Activated T-helper 2 cell treated with anti-CD3 and anti-CD28 coated beads, Interferon-gamma antibody, Interleukin-2, Interleukin-4, amounts not matched to agents 10 μg/mL and 5 μg/mL and 100 μg/mL, durations not matched to agents 14 hours and 24 hours and 36 hours (primary cell): Measurements from ENCODE around the gene DYRK1A. TPM values are rescaled to one million over a fixed set of nuclear protein-coding genes. Genes with fewer than 3 reads are reported as not detected.

ENCODE experiments used
- DNase-seq: peaks from one replicate; pipeline ENCODE4 v3.0.0; 2021; ENCODE audit warnings: low spot score
- H3K27ac Mint-ChIP-seq: one replicate; pipeline ENCODE4 v1.8.0; 2021; ENCODE audit warnings: mixed read lengths
- H3K27me3 Mint-ChIP-seq: one replicate; pipeline ENCODE4 v1.8.0; 2021; ENCODE audit warnings: low read depth, mixed read lengths
- H3K36me3 Mint-ChIP-seq: one replicate; pipeline ENCODE4 v1.8.0; 2021; ENCODE audit warnings: low read depth, mixed read lengths
- H3K4me1 Mint-ChIP-seq: one replicate; pipeline ENCODE4 v1.8.0; 2021; ENCODE audit warnings: low read depth, mixed read lengths
- H3K4me3 Mint-ChIP-seq: one replicate; pipeline ENCODE4 v1.8.0; 2021; ENCODE audit warnings: low read depth, mild to moderate bottlenecking, moderate library complexity, mixed read lengths
- H3K9me3 Mint-ChIP-seq: one replicate; pipeline ENCODE4 v1.8.0; 2021; ENCODE audit warnings: mixed read lengths
- intact Hi-C: fragments of 100-400 bp; cut with micrococcal nuclease; formaldehyde crosslinking; loops from one replicate; pipeline ENCODE4 v1.15.1; 2023
- total RNA-seq: library from RNA; stranded (reverse); gene quantifications from 2 replicates; pipeline ENCODE4 v1.2.3, GENCODE V29; 2022

Gene DYRK1A
- total RNA-seq, 1 donor from 2014 or later = 61.8 TPM

DNA sequence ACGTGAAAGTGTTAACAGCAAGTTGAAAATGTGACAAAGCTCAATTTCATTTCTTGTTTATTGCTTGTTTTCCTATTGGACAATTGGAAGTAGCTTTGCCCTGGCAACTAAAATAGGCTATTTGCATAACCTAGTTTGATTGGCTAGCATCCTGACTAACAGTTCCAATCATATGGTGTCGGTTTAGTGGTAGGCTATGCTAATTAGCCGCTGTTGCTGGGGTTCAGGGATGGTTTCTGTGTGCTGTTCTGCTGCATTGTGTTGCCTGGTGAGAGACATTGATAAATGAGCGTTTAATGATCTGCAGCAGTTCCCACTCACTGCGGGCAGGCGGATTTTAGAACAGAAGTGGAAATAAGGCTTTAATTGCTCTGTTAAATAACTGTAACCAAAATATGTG, 68.5 kb downstream of the DYRK1A start:
- H3K4me3 Mint-ChIP-seq = no peak overlapping the region
- intact Hi-C loops = no loop called here
- H3K4me1 Mint-ChIP-seq = peaks cover 31% of the 10 kb centered on the region
- no peaks in the 10 kb centered on the region for H3K9me3 Mint-ChIP-seq
- no peaks in the 10 kb centered on the region for H3K27me3 Mint-ChIP-seq
- peak; percentile 48 for DNase-seq
- H3K27ac Mint-ChIP-seq = no peak overlapping the region
- H3K36me3 Mint-ChIP-seq = peaks cover 32% of the 10 kb centered on the region

DNA sequence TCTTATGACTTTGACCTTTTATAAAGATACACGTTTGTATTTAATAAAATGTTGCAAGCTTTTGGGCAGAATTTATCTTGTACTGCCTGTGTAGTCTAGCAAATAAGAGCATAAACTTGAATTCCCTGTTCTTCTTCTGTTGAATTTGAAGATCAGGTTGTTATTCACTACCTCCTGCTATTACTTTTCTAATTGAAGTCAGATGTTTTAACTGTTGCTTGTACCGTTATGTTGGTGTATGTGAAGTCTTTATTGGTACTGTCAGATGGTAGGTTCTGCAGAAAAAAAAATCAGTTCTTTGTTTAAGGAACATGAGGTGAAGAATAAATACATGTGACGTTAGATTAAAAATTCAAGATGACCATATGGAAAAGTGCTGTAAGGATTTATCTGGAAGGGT, 69.1 kb downstream of the DYRK1A start:
- no peak for DNase-seq
- Mint-ChIP-seq H3K9me3 (no peaks in the 10 kb centered on the region), H3K4me3 (no peak overlapping the region), H3K36me3 (peaks cover 27% of the 10 kb centered on the region), H3K4me1 (peaks cover 31% of the 10 kb centered on the region), H3K27ac (no peak overlapping the region), H3K27me3 (no peaks in the 10 kb centered on the region)
- intact Hi-C loops = no loop called here

DNA sequence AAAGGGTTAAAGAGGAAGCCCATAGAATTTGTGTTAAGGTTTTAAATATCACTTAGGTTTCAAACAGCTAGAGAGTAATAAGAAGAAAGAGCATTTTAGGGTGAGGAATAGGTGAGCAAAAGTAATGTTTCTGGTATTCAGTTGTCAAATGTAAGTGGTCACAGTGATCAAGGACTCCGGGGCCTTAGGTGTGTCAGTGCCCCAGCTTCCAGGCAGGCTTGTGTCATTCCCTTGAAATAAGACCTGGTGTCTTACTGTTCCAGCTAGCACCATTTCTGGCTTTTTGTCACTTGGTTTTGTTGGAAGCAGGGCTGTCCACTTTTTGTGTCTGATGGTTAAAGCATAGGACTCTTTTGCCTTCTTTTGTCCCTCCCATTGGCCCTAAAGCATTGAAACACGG, 69.6 kb downstream of the DYRK1A start:
- no peaks in the 10 kb centered on the region for H3K9me3 Mint-ChIP-seq
- peaks cover 22% of the 10 kb centered on the region for H3K36me3 Mint-ChIP-seq
- no peak overlapping the region for H3K27ac Mint-ChIP-seq
- H3K4me3 Mint-ChIP-seq = no peak overlapping the region
- intact Hi-C loops = no loop called here
- no peaks in the 10 kb centered on the region for H3K27me3 Mint-ChIP-seq
- no peak for DNase-seq
- H3K4me1 Mint-ChIP-seq = peaks cover 30% of the 10 kb centered on the region

DNA sequence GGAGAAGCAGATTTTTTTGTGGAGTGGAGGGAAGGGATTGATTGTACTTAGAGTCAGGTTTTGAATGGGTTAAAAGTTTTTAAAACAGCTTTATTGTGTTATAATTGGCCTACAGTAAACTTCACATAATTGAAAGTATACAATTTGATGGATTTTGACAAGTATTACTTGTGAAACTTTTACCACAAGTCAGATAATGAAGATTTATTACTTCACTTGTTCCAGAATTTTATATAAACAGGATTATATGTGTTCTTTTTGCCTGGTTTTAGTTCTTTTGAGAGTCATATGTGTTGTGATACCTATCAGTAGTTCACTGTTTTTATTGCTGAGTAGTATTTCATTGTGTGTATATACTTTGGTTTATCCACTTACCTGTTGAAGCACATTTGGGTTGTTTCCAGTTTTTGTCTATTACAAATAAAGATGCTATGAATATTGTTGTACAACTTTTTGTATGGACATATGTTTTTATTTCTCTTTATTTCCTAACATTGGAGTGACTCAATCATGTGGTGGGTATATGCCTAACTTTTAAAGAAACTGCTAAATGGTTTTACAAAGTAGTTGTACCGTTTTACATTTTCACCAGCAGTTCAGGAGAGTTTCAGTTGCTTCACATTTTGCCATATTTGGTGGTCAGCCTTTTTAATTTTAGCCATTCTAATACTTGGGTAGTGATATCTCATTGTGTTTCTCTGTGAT, 71.0 kb downstream of the DYRK1A start:
- peaks cover 19% of the 10 kb centered on the region for H3K36me3 Mint-ChIP-seq
- no peaks in the 10 kb centered on the region for H3K27me3 Mint-ChIP-seq
- H3K4me1 Mint-ChIP-seq = peaks cover 41% of the 10 kb centered on the region
- H3K27ac Mint-ChIP-seq = no peak overlapping the region
- H3K9me3 Mint-ChIP-seq = no peaks in the 10 kb centered on the region
- no peak for DNase-seq
- intact Hi-C loops = no loop called here
- no peak overlapping the region for H3K4me3 Mint-ChIP-seq

DNA sequence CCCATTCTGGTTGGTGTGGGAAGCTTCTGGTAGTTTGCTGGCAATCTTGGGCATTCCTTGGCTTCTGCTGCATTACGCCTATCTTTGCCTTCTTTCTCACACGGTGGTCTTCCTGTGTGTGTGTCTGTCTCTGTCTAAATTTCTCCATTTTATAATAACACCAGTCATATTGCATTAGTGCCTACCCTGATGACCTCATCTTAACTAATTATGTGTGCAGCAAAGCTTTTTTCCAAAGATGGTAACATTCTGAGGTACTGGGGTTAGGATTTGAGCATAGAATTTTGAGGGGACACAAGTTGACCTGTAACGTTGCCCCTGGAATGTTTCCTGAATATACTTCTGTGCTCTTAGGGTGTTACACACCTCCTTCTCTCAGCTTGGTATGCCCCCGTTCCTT, 77.1 kb downstream of the DYRK1A start:
- Mint-ChIP-seq H3K27me3 (no peaks in the 10 kb centered on the region), H3K4me1 (peaks cover 55% of the 10 kb centered on the region), H3K4me3 (no peak overlapping the region), H3K9me3 (no peaks in the 10 kb centered on the region), H3K36me3 (peaks cover 16% of the 10 kb centered on the region), H3K27ac (no peak overlapping the region)
- no peak for DNase-seq
- intact Hi-C loops = no loop called here

DNA sequence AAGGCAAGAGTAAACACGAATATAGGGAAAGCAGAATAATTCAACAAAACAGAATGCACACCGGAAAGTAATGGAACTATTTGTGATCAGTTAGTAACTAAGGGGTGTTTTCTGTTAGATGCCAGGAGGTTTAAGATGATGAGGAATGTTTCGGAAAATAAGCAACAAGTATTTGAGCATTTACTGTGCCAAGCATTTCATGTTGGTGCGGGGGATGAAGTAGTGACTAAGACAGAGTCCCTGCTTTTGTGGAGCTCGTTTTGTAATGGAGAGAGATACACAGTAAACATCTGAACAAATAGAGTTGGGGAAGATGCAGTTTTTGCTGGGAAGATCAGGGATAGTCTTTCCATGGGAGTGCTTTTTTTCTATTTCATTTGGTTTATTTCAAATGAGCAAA, 78.7 kb downstream of the DYRK1A start:
- H3K9me3 Mint-ChIP-seq = no peaks in the 10 kb centered on the region
- peaks cover 59% of the 10 kb centered on the region for H3K4me1 Mint-ChIP-seq
- no peaks in the 10 kb centered on the region for H3K27me3 Mint-ChIP-seq

DNA sequence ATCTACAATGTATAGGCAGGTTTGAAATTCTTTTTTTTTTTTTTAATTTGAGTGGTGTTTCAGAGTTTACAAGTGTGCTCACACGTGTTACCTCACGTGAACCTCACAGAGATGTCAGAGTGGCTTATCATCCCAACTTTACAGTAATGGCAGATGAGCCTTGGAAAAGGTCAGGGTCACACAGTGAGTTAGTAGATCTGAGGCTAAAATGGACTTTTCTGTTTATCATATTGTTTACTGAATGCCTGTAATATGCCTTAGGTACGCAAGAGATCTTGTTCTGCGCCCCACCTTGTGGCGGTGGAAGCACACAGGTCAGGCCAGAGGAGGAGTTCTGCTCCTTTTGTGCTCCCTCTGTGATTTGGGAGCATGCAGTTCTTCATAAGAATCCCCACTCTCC, 80.0 kb downstream of the DYRK1A start:
- Mint-ChIP-seq H3K4me3 (no peak overlapping the region), H3K27ac (no peak overlapping the region), H3K4me1 (peaks cover 52% of the 10 kb centered on the region), H3K27me3 (no peaks in the 10 kb centered on the region), H3K36me3 (peaks cover 26% of the 10 kb centered on the region), H3K9me3 (no peaks in the 10 kb centered on the region)
- DNase-seq = no peak
- intact Hi-C loops = no loop called here

More for the DNA sequence above, 78.7 kb downstream of the DYRK1A start:
- DNase-seq = no peak
- Mint-ChIP-seq H3K36me3 (peaks cover 20% of the 10 kb centered on the region), H3K4me3 (no peak overlapping the region), H3K27ac (peak overlapping the region; percentile 24)
- intact Hi-C loops = no loop called here

DNA sequence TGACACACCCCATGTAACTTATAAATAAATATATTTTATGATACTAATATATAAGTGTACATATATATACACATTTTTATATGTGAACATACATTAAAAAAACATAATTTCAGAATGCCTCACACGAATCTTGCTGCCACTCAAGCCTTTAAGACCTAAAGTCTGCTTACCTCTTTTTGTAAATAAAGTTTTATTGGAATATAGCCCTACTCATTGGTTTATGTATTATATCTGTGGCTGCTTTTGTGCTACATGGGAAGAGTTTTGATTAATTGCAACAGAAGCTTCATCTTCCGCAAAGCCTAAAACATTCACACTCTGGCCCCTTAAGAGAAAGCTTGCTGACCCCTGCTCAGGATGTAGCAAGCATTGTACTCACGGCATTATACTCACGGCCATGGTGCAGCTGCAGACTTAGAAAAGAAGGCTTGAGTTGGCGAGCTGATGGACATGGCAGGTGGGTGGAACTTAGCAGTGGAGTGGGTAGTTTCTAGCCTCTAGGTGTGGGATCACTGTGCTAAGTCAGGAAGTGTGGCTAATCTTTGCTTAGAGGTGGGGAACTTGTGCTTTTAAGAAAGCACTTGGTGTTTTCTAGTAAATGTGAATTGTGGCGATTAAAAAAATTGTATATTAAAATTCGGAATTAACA, 80.8 kb downstream of the DYRK1A start:
- H3K27ac Mint-ChIP-seq = peak overlapping the region; percentile 53

DNA sequence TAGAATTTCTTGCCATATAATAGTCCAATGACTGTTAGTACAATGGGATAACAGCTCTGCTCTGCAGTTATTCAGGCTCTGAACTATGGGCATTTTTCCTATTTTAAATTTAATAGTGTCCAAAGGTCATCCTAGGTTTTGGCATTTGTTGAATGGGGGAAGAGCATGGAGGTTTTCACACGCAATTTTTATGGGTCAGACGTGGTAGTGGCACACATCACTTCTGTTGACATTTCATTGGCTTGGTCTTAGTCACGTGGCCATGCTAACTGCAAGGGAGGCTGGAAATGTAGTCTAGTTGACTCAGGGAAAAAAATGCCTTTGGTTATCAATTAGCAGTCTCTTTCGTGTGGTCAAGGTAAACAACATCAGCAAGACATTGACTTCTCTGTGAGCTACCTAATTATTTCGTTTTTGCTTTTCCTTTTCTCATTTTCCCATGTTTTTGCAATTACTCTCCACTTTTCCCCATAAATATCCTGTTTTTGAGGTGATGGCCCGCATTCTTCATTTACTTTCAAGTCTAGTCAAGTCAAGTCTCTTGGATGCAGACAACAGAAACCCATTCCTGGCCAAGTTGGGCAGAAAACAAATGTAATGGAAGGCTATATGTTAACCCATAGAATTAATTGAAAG, 82.8 kb downstream of the DYRK1A start:
- Mint-ChIP-seq H3K27ac (no peak overlapping the region), H3K27me3 (no peaks in the 10 kb centered on the region), H3K36me3 (peaks cover 30% of the 10 kb centered on the region), H3K4me1 (peaks cover 50% of the 10 kb centered on the region), H3K9me3 (no peaks in the 10 kb centered on the region), H3K4me3 (no peak overlapping the region)
- intact Hi-C loops = no loop called here
- DNase-seq = no peak

More for the DNA sequence above, 80.8 kb downstream of the DYRK1A start:
- no peak for DNase-seq
- H3K36me3 Mint-ChIP-seq = peaks cover 34% of the 10 kb centered on the region
- no peaks in the 10 kb centered on the region for H3K27me3 Mint-ChIP-seq
- peaks cover 52% of the 10 kb centered on the region for H3K4me1 Mint-ChIP-seq
- H3K4me3 Mint-ChIP-seq = no peak overlapping the region
- H3K9me3 Mint-ChIP-seq = no peaks in the 10 kb centered on the region
- intact Hi-C loops = no loop called here

DNA sequence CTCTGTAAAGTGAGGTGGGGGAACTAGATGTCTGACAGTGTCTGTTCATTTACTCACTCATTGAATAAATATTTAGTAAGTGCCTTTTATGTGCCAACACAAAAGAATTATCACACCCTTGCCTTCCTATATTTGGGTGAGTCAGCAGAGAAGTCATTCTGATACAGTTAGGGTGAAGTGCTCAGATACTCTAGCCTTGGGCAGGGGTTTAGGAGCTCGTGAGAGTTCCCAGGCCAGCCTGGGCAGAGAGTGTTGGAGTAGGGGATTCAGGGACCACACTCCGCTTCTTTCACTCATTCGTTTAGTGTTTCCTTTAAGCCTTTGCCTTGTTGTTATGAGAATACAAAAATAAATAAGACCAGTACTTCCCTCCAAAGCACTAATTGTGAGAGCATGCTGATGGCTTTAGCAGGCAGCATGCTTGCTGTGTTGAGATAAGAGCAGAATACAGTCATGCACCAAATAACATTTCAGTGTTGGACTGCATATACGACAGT, 83.9 kb downstream of the DYRK1A start:
- intact Hi-C loops = no loop called here

DNA sequence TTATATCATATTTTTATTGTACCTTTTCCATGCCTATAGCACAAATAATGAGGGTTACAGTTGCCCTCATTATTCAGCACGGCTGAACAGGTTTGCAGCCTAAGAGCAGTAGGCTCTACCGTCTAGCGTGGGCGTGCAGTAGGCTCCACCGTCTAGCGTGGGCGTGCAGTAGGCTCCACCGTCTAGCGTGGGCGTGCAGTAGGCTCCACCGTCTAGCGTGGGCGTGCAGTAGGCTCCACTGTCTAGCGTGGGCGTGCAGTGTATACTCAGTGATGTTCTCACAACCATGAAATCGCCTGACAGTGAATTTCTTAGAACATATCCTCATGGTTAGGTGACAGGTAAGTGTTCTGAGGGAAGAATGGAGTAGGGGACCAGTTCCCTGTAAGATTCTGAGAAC, 84.9 kb downstream of the DYRK1A start:
- Mint-ChIP-seq H3K4me1 (peaks cover 58% of the 10 kb centered on the region), H3K9me3 (no peaks in the 10 kb centered on the region), H3K4me3 (no peak overlapping the region), H3K27me3 (no peaks in the 10 kb centered on the region), H3K27ac (no peak overlapping the region), H3K36me3 (peaks cover 30% of the 10 kb centered on the region)
- DNase-seq = no peak
- intact Hi-C loops = no loop called here

More for the DNA sequence above, 83.9 kb downstream of the DYRK1A start:
- H3K27me3 Mint-ChIP-seq = no peaks in the 10 kb centered on the region
- H3K36me3 Mint-ChIP-seq = peaks cover 29% of the 10 kb centered on the region
- peak overlapping the region; percentile 18 for H3K27ac Mint-ChIP-seq
- H3K4me3 Mint-ChIP-seq = no peak overlapping the region
- H3K9me3 Mint-ChIP-seq = no peaks in the 10 kb centered on the region
- no peak for DNase-seq
- H3K4me1 Mint-ChIP-seq = peaks cover 53% of the 10 kb centered on the region

DNA sequence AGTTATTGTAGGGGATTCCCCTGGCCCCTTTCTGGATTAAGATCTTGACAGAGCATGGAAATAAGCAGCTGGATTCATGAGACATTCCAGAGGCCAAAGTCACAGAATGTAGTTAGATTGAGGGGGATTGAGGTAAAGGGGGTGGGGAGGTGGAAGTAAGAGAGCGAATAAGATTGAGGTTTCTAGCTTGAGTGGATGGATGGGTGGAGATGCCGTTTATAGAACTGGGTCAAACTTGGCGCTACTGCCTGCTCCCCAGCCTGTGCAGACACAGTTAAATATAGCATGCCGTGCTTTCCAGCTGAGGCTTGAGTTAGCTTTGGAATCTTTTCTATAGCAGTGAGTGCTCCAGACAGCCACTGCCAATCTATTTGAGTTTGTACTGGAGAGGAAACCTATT, 85.7 kb downstream of the DYRK1A start:
- no peak overlapping the region for H3K4me3 Mint-ChIP-seq
- H3K9me3 Mint-ChIP-seq = no peaks in the 10 kb centered on the region
- no peak for DNase-seq
- intact Hi-C loops = no loop called here
- no peak overlapping the region for H3K27ac Mint-ChIP-seq
- H3K4me1 Mint-ChIP-seq = peaks cover 54% of the 10 kb centered on the region
- H3K36me3 Mint-ChIP-seq = peaks cover 30% of the 10 kb centered on the region
- H3K27me3 Mint-ChIP-seq = no peaks in the 10 kb centered on the region

DNA sequence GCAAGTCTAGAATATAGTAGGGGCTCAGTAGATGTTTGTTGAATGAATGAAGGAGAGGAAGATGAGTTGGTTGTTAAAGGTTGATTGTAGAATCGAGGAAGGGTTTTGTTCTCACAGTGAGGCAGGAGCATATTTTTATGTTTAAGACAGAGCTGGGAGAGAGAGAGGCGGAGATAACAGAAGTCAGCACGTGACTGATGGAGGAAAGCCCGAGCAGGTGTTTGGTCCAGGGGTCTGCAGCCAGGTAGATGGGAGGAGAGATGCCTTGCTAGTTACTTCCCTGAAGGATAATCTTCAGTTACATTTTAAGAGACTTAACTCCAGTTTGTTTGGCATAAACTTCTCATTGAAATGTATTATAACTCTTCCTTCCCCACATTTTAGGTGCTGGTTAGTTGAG, 86.8 kb downstream of the DYRK1A start:
- intact Hi-C loops = no loop called here
- Mint-ChIP-seq H3K27me3 (no peaks in the 10 kb centered on the region), H3K27ac (no peak overlapping the region), H3K36me3 (peaks cover 30% of the 10 kb centered on the region), H3K9me3 (no peaks in the 10 kb centered on the region), H3K4me1 (peaks cover 53% of the 10 kb centered on the region), H3K4me3 (no peak overlapping the region)
- no peak for DNase-seq
